Ramos (cell line): ENCODE measurements around the gene ABLIM1.

Experiments
- in situ Hi-C: fragments of 300-500 bp; cut with MboI; formaldehyde crosslinking; loops from one replicate; pipeline ENCODE4 v1.14.3; 2022; ENCODE audit warnings: low sequenced_read_pairs; ENCODE audit not compliant: unreplicated experiment

The ABLIM1 gene

GRCh38 chr10:114658175-114658574, at the start of gene ABLIM1:
ABLIM1 (minus strand) TSS chr10:114658275; CDS start chr10:114658200, 75 bp downstream.
- in situ Hi-C loops = no loop called here

DNA sequence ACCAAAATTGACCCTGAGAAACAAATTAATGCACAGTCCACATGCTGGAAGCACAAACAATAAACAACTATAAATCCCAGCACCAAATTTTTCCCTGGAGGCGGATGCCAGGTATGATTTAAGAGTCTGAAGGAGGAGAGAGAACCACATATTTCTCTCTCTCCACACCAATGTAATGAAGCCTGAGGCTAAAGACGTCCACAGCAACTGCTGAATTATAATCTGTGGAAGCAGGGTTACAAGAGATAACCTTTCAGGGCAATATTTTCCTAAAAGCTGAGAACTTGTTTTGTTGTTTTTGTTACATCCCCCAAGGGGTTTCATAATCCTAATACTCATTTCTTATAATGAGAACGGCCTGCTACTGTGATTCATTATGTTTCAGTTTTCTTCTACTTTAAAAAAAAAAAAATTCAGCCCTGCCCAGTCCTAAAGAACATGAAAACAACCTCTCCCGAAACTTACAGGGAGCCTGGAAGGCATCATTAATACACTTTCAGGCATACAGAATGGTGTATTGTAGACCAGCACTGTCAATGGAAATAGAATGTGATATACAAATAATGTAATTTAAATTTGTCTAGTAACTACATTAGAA, 48.5 kb upstream of the ABLIM1 start:
- in situ Hi-C loops = no loop called here

- in situ Hi-C loops = no loop called here
Measured at GRCh38 chr10:114704679-114705078, 46.6 kb upstream of the ABLIM1 start.

DNA sequence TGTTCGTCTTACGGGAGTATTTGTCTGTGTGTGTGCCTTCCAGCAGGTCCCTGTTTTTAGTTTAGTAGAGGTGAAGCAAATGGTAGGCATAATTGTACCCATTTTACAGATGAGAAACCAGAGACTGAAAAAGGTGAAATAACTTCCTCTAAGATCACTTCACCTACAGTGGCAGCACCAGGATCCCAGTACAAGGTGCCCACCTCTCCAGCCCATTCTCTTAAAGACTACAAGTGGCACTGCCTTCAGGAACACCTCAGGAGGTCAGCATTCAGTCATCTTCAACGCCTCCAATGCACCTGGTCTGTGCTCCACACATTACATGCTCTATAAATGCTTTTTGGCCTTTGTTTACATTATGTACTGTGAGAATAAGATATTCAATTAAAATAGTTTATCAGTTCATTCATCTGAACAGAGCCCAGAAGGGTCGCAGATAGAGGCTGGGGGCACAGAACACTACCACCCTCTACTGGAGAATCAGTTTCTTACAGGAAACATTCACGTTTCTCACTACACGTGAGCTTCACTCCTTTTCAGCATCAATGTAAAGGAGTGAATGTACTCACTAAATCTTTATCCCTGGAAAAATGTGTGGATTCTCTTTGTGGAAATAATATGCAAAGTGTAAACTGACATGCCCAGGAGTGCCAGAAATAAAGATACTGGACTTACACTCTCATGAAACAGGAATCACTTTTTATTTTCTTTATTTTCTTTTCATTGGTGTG, 45.5 kb upstream of the ABLIM1 start:
- in situ Hi-C loops = no loop called here

- in situ Hi-C loops = loop anchor here (10.0 kb wide), 1 partner anchor 224 kb away; no protein-coding TSS in a partner anchor
Measured at GRCh38 chr10:114698271-114699061, 40.4 kb upstream of the ABLIM1 start.

- in situ Hi-C loops = loop anchor here (10.0 kb wide), 1 partner anchor 222 kb away; no protein-coding TSS in a partner anchor
Measured at GRCh38 chr10:114697061-114697598, 39.1 kb upstream of the ABLIM1 start.

DNA sequence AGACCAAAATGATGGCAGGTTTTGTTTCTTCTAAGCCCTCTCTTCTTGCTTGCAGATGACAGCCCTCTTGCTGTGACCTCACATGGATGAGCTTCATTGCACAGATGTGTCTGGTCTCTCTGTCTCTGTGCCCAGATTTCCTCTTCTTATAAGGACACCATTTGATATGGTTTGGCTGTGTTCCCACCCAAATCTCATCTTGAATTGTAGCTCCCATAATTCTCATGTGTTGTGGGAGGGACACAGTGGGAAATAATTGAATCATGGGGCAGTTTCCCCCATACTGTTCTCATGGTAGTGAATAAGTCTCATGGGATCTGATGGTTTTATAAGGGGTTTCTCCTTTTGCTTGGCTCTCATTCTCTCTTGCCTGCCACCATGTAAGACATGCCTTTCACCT, 38.2 kb upstream of the ABLIM1 start:
- in situ Hi-C loops = loop anchor here (10.0 kb wide), 1 partner anchor 222 kb away; no protein-coding TSS in a partner anchor

DNA sequence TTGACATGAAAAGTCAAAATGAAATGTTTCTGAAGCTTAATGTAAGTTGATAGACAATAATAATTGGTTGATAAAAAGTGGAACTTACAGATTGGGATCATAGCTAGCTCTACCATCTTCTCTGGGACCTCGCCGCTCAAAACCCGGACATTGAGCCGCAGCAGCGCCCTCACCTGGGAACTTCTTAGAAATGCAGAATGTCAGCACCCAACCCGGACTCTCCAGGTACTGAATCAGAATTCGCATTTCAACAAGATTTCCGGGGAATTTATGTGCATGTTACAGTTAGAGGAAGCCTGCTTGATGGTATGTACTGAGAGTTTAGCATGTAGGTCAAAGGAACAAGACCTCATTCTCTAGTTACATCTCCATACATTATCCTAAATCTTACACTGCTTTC, 36.7 kb upstream of the ABLIM1 start:
- in situ Hi-C loops = loop anchor here (5.0 to 10.0 kb wide), 2 partner anchors 220 to 387 kb away; no protein-coding TSS in a partner anchor

- in situ Hi-C loops = loop anchor here (5.0 to 10.0 kb wide), 2 partner anchors 219 to 387 kb away; no protein-coding TSS in a partner anchor
Measured at GRCh38 chr10:114694062-114694461, 36.0 kb upstream of the ABLIM1 start.

- in situ Hi-C loops = loop anchor here (5.0 to 10.0 kb wide), 2 partner anchors 217 to 384 kb away; no protein-coding TSS in a partner anchor
Measured at GRCh38 chr10:114691442-114691941, 33.4 kb upstream of the ABLIM1 start.

DNA sequence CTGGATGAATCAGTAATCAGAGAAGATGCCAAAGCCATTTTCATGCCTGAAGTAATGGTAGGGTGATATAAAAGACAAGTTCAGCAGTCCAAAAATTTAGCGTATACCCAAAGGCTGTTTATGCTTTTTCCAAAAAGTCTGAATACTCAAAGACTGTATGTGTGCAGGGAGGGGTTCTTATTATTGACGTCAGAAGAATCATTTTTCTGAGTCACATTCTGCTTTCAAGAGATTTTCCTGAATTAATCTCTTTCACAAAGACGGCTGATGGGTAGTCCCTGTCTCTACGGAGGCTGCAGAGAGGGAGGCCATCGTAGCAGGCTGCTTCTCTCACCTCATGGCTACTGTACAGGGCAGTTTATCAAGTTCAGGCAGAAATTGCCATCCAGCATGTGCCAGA, 30.7 kb upstream of the ABLIM1 start:
- in situ Hi-C loops = no loop called here

GRCh38 chr10:114687459-114687858, 29.4 kb upstream of the ABLIM1 start:
- in situ Hi-C loops = no loop called here

DNA sequence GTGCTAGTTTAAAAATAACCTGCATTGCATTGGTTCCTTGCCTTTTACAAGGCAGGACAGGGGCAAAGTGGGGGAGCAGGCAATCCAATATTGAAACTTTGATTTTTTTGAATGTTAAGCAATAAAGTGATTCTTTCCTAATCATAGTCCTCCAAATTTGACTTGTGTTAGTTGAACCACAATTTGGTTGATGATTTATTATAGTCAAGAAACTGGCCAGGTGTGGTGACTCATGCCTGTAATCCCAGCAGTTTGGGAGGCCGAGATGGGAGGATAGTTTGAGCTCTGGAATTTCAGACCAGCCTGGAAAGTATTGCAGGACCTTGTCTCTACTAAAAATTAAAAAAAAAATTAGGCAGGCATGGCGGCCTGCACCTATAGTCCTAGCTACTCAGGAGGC, 27.9 kb upstream of the ABLIM1 start:
- in situ Hi-C loops = no loop called here

GRCh38 chr10:114685456-114685855, 27.4 kb upstream of the ABLIM1 start:
- in situ Hi-C loops = no loop called here

GRCh38 chr10:114684822-114685209, 26.7 kb upstream of the ABLIM1 start:
- in situ Hi-C loops = no loop called here

DNA sequence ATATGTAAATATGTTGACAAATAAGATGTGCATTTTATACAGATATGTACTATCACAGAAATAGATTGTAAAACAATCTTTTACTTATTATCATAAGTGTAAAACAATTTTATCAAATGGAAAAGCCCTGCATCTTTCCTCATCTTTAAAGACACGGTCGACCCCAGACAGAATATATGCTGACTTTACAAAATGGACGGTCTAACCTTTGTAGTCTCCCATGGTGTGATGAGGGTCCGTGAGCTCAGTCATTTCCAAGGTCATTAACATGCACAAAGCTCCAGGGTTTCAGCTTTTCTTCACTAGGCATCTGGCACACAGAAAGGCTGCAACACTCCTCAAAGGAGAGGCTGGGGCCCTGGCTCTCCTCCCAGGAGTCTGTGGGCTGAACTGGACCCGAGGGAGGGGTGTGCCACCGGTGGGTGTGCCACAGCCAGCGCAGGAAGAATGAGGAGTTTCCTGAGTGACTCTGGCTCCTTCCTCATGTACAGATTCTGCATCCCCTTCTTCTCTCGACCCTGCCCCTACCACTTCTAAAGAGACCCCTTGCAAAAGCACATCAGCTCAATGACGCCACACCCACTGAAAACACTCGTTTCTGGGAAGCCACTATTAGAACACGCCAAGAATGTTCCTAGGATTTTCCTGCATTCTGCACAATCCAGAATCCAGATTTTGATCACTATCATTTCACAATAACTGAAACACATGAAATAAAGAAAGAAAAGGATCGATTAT, 26.2 kb upstream of the ABLIM1 start:
- in situ Hi-C loops = no loop called here

DNA sequence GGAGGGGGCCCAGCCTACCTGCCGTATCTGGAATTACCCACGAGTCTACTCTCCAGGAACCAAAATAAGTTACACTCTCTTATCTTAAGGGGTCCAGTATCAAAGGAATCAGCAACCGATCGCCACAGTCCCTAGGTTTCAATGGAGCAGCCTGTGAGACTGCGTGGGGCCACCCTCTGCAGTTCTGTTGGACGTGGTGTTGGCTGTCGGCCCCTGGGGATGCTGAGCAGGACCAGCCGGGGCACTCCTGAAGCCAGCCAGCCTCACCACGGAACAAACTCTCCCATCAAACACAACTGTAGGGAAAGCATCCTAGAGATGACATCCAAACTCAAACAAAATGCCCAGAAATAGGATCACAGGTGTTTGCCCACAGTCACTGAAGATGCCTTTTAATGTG, 25.5 kb upstream of the ABLIM1 start:
- in situ Hi-C loops = no loop called here

- in situ Hi-C loops = no loop called here
Measured at GRCh38 chr10:114683162-114683561, 25.1 kb upstream of the ABLIM1 start.

GRCh38 chr10:114682532-114682931, 24.5 kb upstream of the ABLIM1 start:
- in situ Hi-C loops = no loop called here

GRCh38 chr10:114682121-114682520, 24.0 kb upstream of the ABLIM1 start:
- in situ Hi-C loops = no loop called here
